SH-SY5Y (cell line): ENCODE measurements around the gene HIVEP3.

Experiments used
- GATA2 ChIP-seq: IDR thresholded peaks from 2 replicates; pipeline ENCODE4 v1.6.1; 2011; ENCODE audit warnings: mild to moderate bottlenecking, low read depth, low read length
- GATA3 ChIP-seq: IDR thresholded peaks from 2 replicates; pipeline ENCODE4 v1.6.1; 2011; ENCODE audit warnings: low read depth, mild to moderate bottlenecking, low read length, moderate library complexity

GRCh38 chr1:41677620-41678019, 241.1 kb downstream of the HIVEP3 start:
- TF ChIP-seq GATA2 (no peak), GATA3 (no peak)
